Upper lobe of right lung (tissue), 1 donor: Measurements from ENCODE around the gene FOXO1. TPM values are rescaled to one million over a fixed set of nuclear protein-coding genes. Genes with fewer than 3 reads are reported as not detected.

Experiments
- ATAC-seq: fragments of 200-7000 bp; cut with Tn5 transposase; one replicate; pipeline ENCODE4 v1.9.1; 2020; ENCODE audit warnings: mild to moderate bottlenecking, moderate library complexity
- DNase-seq: peaks from one replicate; pipeline ENCODE4 v3.0.0-alpha.2; 2020
- H3K27ac ChIP-seq: fragments of 200-600 bp; one replicate; pipeline ENCODE4 v1.8.0; 2022
- H3K27me3 ChIP-seq: fragments of 200-600 bp; one replicate; pipeline ENCODE4 v1.8.0; 2022; ENCODE audit warnings: mild to moderate bottlenecking
- H3K36me3 ChIP-seq: fragments of 200-600 bp; one replicate; pipeline ENCODE4 v1.8.0; 2022
- H3K4me1 ChIP-seq: fragments of 200-600 bp; one replicate; pipeline ENCODE4 v1.8.0; 2022
- H3K4me3 ChIP-seq: fragments of 200-600 bp; one replicate; pipeline ENCODE4 v1.8.0; 2022; ENCODE audit warnings: mild to moderate bottlenecking
- H3K9me3 ChIP-seq: fragments of 200-600 bp; one replicate; pipeline ENCODE4 v1.8.0; 2022
- CTCF ChIP-seq: fragments of 200-600 bp; IDR thresholded peaks from one replicate; pipeline ENCODE4 v1.8.0; 2022; ENCODE audit warnings: antibody characterized with exemption
- intact Hi-C: fragments of 100-400 bp; cut with DNase I; formaldehyde crosslinking; loops from one replicate; pipeline ENCODE4 v1.11.0; 2022
- total RNA-seq: library from RNA; stranded (reverse); fragmentation: NEBNext Ultra II Directional; extraction: Animal tissue kit (Norgen Biotek cat#: 25700); gene quantifications from one replicate; pipeline ENCODE4 v1.2.1, GENCODE V29; 2021
- donor health status: DM: no; HTN: yes; CAD: no; lungs with severe emphysema.

Gene FOXO1
- total RNA-seq, 1 donor from 2014 or later = 29.4 TPM

- intact Hi-C loops = no loop called here
- Histone ChIP-seq H3K4me1 (no peaks in the 10 kb centered on the region), H3K27me3 (no peaks in the 10 kb centered on the region), H3K36me3 (no peaks in the 10 kb centered on the region), H3K9me3 (no peaks in the 10 kb centered on the region), H3K4me3 (no peak overlapping the region), H3K27ac (peak overlapping the region; percentile 39)
- ATAC-seq = no peak
- DNase-seq = no peak
- no peak for TF ChIP-seq CTCF
Measured at GRCh38 chr13:40508127-40508526, 158.3 kb downstream of the FOXO1 start.

GRCh38 chr13:40506592-40507446 lies 159.6 kb downstream of the FOXO1 start:
- no peaks in the 10 kb centered on the region for H3K4me1 ChIP-seq
- intact Hi-C loops = no loop called here
- no peak for TF ChIP-seq CTCF
- H3K4me3 ChIP-seq = no peak overlapping the region
- no peaks in the 10 kb centered on the region for H3K36me3 ChIP-seq
- H3K27me3 ChIP-seq = no peaks in the 10 kb centered on the region
- H3K27ac ChIP-seq = no peak overlapping the region
- ATAC-seq (no peak), DNase-seq (no peak)
- H3K9me3 ChIP-seq = no peaks in the 10 kb centered on the region

Other genes with a start within 250 kb of the FOXO1 start
- gene MRPS31, start 104.5 kb upstream of the FOXO1 start, total RNA-seq = 18.4 TPM
- gene SLC25A15, start 123.0 kb upstream of the FOXO1 start, total RNA-seq = 5.8 TPM